NCI-H82 treated with DMSO at 0.1 percent for 48 hours (cell line): ENCODE measurements around the gene DPY19L3.
"Not testable (repeated sequence)": the region's sequence is repeated elsewhere in the genome, so short reads cannot be mapped to it uniquely, and the experiment has no call there.

Source experiments
- DNase-seq: peaks from one replicate; lab custom pipeline; 2025; ENCODE audit not compliant: unreplicated experiment; lab: John Stamatoyannopoulos, UW

DPY19L3 gene

GRCh38 chr19:32498648-32499200 lies 93.2 kb downstream of the DPY19L3 start:
- DNase-seq: no peak

GRCh38 chr19:32512498-32512897 lies 106.9 kb downstream of the DPY19L3 start:
- not testable (repeated sequence) for DNase-seq

DNA sequence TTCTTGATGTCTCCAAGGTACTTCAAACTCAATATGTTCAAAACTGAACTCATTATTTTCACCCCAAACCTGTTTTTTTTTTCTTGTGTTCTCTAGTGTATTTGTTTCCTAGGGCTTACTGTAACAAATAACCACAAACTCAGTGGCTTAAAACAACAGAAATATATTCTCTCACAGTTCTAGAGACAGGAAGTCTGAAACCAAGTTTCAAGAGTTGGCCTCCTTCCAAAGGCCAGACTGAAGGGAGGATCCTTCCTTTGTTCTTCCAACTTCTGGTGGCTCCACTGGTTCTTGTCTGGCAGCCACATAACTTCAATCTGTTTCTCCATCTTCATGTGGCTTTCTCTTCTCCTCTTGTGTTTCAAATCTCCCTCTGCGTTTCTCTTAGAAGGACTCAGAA lies 113.5 kb downstream of the DPY19L3 start:
- DNase-seq: no peak

- no peak for DNase-seq
Measured at GRCh38 chr19:32522967-32523366, 117.4 kb downstream of the DPY19L3 start.

DNA sequence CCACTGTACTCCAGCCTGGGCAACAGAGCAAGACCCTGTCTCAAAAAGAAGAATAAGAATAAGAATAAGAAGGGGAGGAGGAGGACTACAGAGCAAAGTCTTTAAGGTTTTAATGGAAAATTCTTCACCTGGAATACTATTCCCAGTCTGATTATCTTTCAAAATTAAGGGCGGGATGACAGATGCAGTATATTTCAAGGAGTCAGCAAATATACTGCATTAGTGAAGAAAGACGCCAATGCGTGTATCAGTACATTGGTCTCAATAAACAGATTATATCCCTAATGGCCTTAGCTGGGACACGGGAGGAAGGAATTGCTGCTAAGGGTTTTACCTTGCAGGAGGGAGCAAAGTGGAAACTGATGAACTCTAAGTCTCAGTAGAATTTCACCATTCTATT lies 121.3 kb downstream of the DPY19L3 start:
- DNase-seq: no peak

GRCh38 chr19:32530773-32531172 lies 125.2 kb downstream of the DPY19L3 start:
- DNase-seq: no peak

DNA sequence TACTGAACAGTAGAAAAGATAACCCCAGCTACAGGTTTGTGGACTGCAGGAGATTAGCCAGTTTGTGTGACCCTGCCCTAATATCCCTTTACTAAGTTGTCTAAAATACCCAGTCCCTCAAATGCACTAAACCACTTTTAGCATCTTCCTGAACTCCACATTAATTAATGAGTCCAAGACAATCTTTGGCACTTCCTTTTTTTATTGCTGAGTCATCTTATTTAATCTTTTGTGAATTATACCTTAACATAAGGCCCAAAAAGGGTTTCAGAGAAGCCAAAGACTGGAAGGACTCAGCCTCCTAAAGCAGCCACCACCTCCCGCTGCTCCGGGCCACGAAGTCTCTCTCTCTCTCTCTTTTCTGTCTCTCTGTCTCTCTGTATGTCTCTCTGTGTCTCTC lies 126.7 kb downstream of the DPY19L3 start:
- DNase-seq: no peak
